SH-SY5Y (cell line): ENCODE data around the gene KIAA1614.

ENCODE experiments used
- GATA2 ChIP-seq: IDR thresholded peaks from 2 replicates; pipeline ENCODE4 v1.6.1; 2011; ENCODE audit warnings: mild to moderate bottlenecking, low read depth, low read length
- GATA3 ChIP-seq: IDR thresholded peaks from 2 replicates; pipeline ENCODE4 v1.6.1; 2011; ENCODE audit warnings: low read depth, mild to moderate bottlenecking, low read length, moderate library complexity

DNA sequence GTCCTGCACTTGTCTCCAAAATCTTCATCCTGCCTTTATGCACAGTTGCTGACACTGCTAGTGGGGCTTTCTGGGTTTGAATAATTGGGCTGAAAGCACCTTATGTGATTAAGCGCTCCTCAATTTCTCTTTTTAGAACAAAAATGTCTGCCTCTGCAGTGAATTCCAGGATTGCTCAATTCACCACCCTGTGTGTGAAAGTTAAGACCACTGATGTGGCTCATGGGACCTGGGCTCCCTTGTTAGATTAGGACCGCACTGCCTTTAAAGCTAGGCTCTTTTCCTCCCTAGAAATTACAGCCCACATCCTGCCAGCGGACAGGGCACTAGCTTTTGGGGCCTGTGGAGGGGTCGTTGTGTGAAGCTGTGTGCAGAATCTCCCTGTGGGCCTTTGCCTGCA is 18.8 kb downstream of the KIAA1614 start:
- TF ChIP-seq GATA3 (no peak), GATA2 (no peak)
